SH-SY5Y (cell line): ENCODE measurements around the gene MACROD2.

Experiments used
- GATA2 ChIP-seq: IDR thresholded peaks from 2 replicates; pipeline ENCODE4 v1.6.1; 2011; ENCODE audit warnings: mild to moderate bottlenecking, low read depth, low read length
- GATA3 ChIP-seq: IDR thresholded peaks from 2 replicates; pipeline ENCODE4 v1.6.1; 2011; ENCODE audit warnings: low read depth, mild to moderate bottlenecking, low read length, moderate library complexity

DNA sequence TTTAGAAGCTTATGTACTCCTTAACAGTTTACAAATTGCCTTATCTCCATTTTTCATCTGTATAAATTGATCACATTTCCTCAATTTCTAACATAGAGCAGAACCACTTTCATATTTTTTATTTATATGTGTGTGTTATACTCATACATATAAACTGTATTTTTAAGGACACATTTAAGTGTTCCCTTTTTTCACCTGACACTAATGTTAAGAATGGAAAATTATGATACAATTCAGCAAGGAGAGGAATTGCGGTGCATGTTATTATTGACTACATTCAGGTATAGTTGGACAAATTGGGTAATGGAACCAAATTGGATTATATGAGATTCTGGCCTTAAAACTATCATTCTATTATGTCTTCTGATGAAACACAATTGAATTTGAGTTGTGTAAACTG is 821.2 kb downstream of the MACROD2 start:
- TF ChIP-seq GATA2: no peak
- TF ChIP-seq GATA3: no peak
